ENCODE results near the gene AGO1. TPM values are rescaled to one million over a fixed set of nuclear protein-coding genes. Genes with fewer than 3 reads are reported as not detected.

Gene AGO1
- total and polyA plus RNA-seq, 2 experiments from 2014 or later = 7.6 to 22.2 TPM

DNA sequence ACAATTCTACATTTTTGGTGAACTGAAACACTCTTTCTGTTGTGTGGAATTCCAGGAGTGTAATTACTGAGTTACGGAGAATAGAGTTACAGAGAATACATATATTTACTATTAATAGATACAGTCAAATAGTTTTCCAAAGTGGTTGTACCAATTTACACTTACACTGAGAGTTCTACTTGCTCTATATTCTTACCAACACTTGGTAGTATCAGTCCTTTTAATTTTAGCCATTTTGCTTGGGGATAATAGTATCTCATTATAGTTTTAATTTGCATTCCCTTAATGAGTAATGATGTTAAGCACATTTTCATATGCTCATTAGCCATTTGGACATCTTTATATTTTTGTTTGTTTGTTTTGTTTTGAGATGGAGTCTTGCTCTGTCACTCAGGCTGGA, 46.3 kb upstream of the AGO1 start:
- Histone ChIP-seq H3K79me2 (no peaks in the 10 kb centered on the region), H3K9me3 (ENCODE audit: low read depth) (no peaks in the 10 kb centered on the region), H4K20me1 (ENCODE audit: insufficient read depth, poor library complexity, severe bottlenecking) (no peaks in the 10 kb centered on the region), H2AFZ (no peak overlapping the region), H3K4me2 (no peak overlapping the region), H3K36me3 (replicated peaks; ENCODE audit: insufficient read depth, low read depth) (peaks cover 6% of the 10 kb centered on the region), H3K9me2 (replicated peaks; ENCODE audit: insufficient read depth) (no peaks in the 10 kb centered on the region), H3K27me3 (no peaks in the 10 kb centered on the region), H3K4me1 (ENCODE audit: insufficient read depth) (no peaks in the 10 kb centered on the region), H3K27ac (no peak overlapping the region), H3K4me3 (no peak overlapping the region)
- no peak for DNase-seq (ENCODE audit: low spot score)
- TF ChIP-seq EZH2phosphoT487 (IDR thresholded peaks at IDR 0.05; ENCODE audit: low read depth, severe bottlenecking, unreplicated experiment) (no peak), EZH2 (IDR thresholded peaks at IDR 0.05; ENCODE audit: borderline replicate concordance) (no peak)
- TF ChIP-seq, protein P1, sequence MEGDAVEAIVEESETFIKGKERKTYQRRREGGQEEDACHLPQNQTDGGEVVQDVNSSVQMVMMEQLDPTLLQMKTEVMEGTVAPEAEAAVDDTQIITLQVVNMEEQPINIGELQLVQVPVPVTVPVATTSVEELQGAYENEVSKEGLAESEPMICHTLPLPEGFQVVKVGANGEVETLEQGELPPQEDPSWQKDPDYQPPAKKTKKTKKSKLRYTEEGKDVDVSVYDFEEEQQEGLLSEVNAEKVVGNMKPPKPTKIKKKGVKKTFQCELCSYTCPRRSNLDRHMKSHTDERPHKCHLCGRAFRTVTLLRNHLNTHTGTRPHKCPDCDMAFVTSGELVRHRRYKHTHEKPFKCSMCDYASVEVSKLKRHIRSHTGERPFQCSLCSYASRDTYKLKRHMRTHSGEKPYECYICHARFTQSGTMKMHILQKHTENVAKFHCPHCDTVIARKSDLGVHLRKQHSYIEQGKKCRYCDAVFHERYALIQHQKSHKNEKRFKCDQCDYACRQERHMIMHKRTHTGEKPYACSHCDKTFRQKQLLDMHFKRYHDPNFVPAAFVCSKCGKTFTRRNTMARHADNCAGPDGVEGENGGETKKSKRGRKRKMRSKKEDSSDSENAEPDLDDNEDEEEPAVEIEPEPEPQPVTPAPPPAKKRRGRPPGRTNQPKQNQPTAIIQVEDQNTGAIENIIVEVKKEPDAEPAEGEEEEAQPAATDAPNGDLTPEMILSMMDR (IDR thresholded peaks at IDR 0.05; ENCODE audit: poor library complexity) = no peak
- WGBS (ENCODE audit: low lambda C conversion rate, missing lambda C conversion rate) = 100% methylated on average over 1 of the region's 1 CpG

- no peaks in the 10 kb centered on the region for H3K4me1 ChIP-seq (ENCODE audit: insufficient read depth)
- H3K36me3 ChIP-seq (replicated peaks; ENCODE audit: insufficient read depth, low read depth) = peaks cover 6% of the 10 kb centered on the region
- no peak overlapping the region for H3K4me3 ChIP-seq
Measured at GRCh38 chr1:35838693-35839245, 44.2 kb upstream of the AGO1 start.

GRCh38 chr1:35844826-35845225, 38.2 kb upstream of the AGO1 start:
- Histone ChIP-seq H2AFZ (no peak overlapping the region), H4K20me1 (ENCODE audit: insufficient read depth, poor library complexity, severe bottlenecking) (no peaks in the 10 kb centered on the region), H3K9me3 (ENCODE audit: low read depth) (no peaks in the 10 kb centered on the region), H3K36me3 (replicated peaks; ENCODE audit: insufficient read depth, low read depth) (peaks cover 2% of the 10 kb centered on the region), H3K4me1 (ENCODE audit: insufficient read depth) (no peaks in the 10 kb centered on the region), H3K9me2 (replicated peaks; ENCODE audit: insufficient read depth) (no peaks in the 10 kb centered on the region), H3K4me3 (no peak overlapping the region), H3K79me2 (no peaks in the 10 kb centered on the region), H3K27me3 (no peaks in the 10 kb centered on the region), H3K4me2 (no peak overlapping the region), H3K27ac (no peak overlapping the region)
- WGBS (ENCODE audit: low lambda C conversion rate, missing lambda C conversion rate) = 71% methylated on average over 1 of the region's 1 CpG
- DNase-seq (ENCODE audit: low spot score) = no peak
- TF ChIP-seq EZH2phosphoT487 (IDR thresholded peaks at IDR 0.05; ENCODE audit: low read depth, severe bottlenecking, unreplicated experiment) (no peak), EZH2 (IDR thresholded peaks at IDR 0.05; ENCODE audit: borderline replicate concordance) (no peak)
- TF ChIP-seq, protein P1 (IDR thresholded peaks at IDR 0.05; ENCODE audit: poor library complexity) = no peak

More at GRCh38 chr1:35838693-35839245, 44.2 kb upstream of the AGO1 start:
- no peaks in the 10 kb centered on the region for H3K9me3 ChIP-seq (ENCODE audit: low read depth)
- no peak overlapping the region for H2AFZ ChIP-seq
- H3K27me3 ChIP-seq = no peaks in the 10 kb centered on the region
- no peaks in the 10 kb centered on the region for H3K79me2 ChIP-seq
- no peaks in the 10 kb centered on the region for H3K9me2 ChIP-seq (replicated peaks; ENCODE audit: insufficient read depth)
- H3K27ac ChIP-seq = no peak overlapping the region
- no peaks in the 10 kb centered on the region for H4K20me1 ChIP-seq (ENCODE audit: insufficient read depth, poor library complexity, severe bottlenecking)
- TF ChIP-seq EZH2phosphoT487 (IDR thresholded peaks at IDR 0.05; ENCODE audit: low read depth, severe bottlenecking, unreplicated experiment) = no peak
- no peak for TF ChIP-seq EZH2 (IDR thresholded peaks at IDR 0.05; ENCODE audit: borderline replicate concordance)
- TF ChIP-seq, protein P1 (IDR thresholded peaks at IDR 0.05; ENCODE audit: poor library complexity) = no peak
- DNase-seq (ENCODE audit: low spot score) = no peak
- no peak overlapping the region for H3K4me2 ChIP-seq
- WGBS (ENCODE audit: low lambda C conversion rate, missing lambda C conversion rate) = 97% methylated on average over 8 of the region's 8 CpGs
